ENCODE results near the gene SARDH.

GRCh38 chr9:133729617-133730281, 8.4 kb downstream of the SARDH start:
- TF ChIP-seq CTCF (IDR thresholded peaks at IDR 0.05) (no peak), POLR2A (IDR thresholded peaks at IDR 0.05) (no peak)

Data from esophagus squamous epithelium (tissue), 4 donors.